K562 (cell line): Measurements from ENCODE around the gene LY6G6C. TPM values are rescaled to one million over a fixed set of nuclear protein-coding genes. Genes with fewer than 3 reads are reported as not detected.

Experiments used
- ARID3A ChIP-seq: IDR thresholded peaks from 2 replicates; pipeline ENCODE4 v1.6.1; 2012; ENCODE audit warnings: low read depth, low read length, improper control_type of control experiment, borderline replicate concordance
- FIP1L1 ChIP-seq: fragments of 200-400 bp; formaldehyde crosslinking; IDR thresholded peaks from 2 replicates; pipeline ENCODE4 v1.6.1; 2018; ENCODE audit warnings: mild to moderate bottlenecking, low read depth, low read length; ENCODE audit not compliant: poor library complexity, severe bottlenecking
- ZC3H4 ChIP-seq: sonication (generic); formaldehyde crosslinking; IDR thresholded peaks from 2 replicates; pipeline ENCODE4 v1.9.0; 2021; ENCODE audit warnings: missing genetic modification reagents, borderline replicate concordance
- ZFX ChIP-seq: sonication (generic); formaldehyde crosslinking; IDR thresholded peaks from 2 replicates; pipeline ENCODE4 v1.8.0; 2022; ENCODE audit warnings: mild to moderate bottlenecking, missing genetic modification reagents, moderate library complexity
- ZNF212 ChIP-seq: fragments of 450-650 bp; formaldehyde crosslinking; IDR thresholded peaks from 2 replicates; pipeline ENCODE4 v1.4.0; 2020; ENCODE audit warnings: mild to moderate bottlenecking
- polyA plus RNA-seq, 8 experiments: library from polyadenylated mRNA; depleted of rRNA in 4 of 8; stranded (reverse) in 5 of 8; unstranded in 3 of 8; fragments of >200 nt; fragmentation: Nextera tagmentation in 2 of 8; fragmentation: Illumina TruSeq in 1 of 8; extraction: Ambion mirVana in 2 of 8; extraction: Trizol in 1 of 8; gene quantifications; 2 replicates each; pipeline versions ENCODE4 v1.2.1 to v1.2.3, GENCODE V29; 2011 to 2014; ENCODE audit warnings: inconsistent platforms in 1 of 8, missing spikeins in 1 of 8
- total RNA-seq, 7 experiments: library from RNA; depleted of rRNA in 6 of 7; stranded (reverse); fragments of >200 nt in 6 of 7; fragmentation: Illumina TruSeq in 2 of 7; extraction: Trizol in 2 of 7; gene quantifications; 2 replicates each; pipeline versions ENCODE4 v1.2.1 to v1.2.3, GENCODE V29; 2011 to 2021; ENCODE audit warnings: low replicate concordance in 1 of 7
- TF ChIP-seq, protein P1 (sequence below): fragments of 450-650 bp; IDR thresholded peaks from 2 replicates; pipeline ENCODE4 v1.6.1; 2018; ENCODE audit not compliant: partially characterized antibody
- TF ChIP-seq, protein P2 (sequence below): fragments of 150-350 bp; IDR thresholded peaks from 2 replicates; pipeline ENCODE4 v1.6.1; 2014; ENCODE audit warnings: low read depth, mild to moderate bottlenecking, low read length, borderline replicate concordance
- TF ChIP-seq, protein P3 (sequence below): fragments of 250-450 bp; sonication (Bioruptor Pico); IDR thresholded peaks from 2 replicates; pipeline ENCODE4 v1.5.0; 2021; ENCODE audit warnings: mild to moderate bottlenecking, borderline replicate concordance
- TF ChIP-seq, protein P4 (sequence below): fragments of 250-450 bp; sonication (Bioruptor Pico); IDR thresholded peaks from 2 replicates; pipeline ENCODE4 v1.4.0; 2020
- TF ChIP-seq, protein P5 (sequence below): sonication (generic); formaldehyde crosslinking; IDR thresholded peaks from 2 replicates; pipeline ENCODE4 v1.8.1; 2023; ENCODE audit warnings: mild to moderate bottlenecking, missing genetic modification reagents

Gene LY6G6C
- total and polyA plus RNA-seq, 9 of the 15 experiments (the other 6 are each of a cell fraction or from before 2014, with no cell fraction given): 0.06 to 0.20 TPM; not detected in 7

- TF ChIP-seq, protein P1, sequence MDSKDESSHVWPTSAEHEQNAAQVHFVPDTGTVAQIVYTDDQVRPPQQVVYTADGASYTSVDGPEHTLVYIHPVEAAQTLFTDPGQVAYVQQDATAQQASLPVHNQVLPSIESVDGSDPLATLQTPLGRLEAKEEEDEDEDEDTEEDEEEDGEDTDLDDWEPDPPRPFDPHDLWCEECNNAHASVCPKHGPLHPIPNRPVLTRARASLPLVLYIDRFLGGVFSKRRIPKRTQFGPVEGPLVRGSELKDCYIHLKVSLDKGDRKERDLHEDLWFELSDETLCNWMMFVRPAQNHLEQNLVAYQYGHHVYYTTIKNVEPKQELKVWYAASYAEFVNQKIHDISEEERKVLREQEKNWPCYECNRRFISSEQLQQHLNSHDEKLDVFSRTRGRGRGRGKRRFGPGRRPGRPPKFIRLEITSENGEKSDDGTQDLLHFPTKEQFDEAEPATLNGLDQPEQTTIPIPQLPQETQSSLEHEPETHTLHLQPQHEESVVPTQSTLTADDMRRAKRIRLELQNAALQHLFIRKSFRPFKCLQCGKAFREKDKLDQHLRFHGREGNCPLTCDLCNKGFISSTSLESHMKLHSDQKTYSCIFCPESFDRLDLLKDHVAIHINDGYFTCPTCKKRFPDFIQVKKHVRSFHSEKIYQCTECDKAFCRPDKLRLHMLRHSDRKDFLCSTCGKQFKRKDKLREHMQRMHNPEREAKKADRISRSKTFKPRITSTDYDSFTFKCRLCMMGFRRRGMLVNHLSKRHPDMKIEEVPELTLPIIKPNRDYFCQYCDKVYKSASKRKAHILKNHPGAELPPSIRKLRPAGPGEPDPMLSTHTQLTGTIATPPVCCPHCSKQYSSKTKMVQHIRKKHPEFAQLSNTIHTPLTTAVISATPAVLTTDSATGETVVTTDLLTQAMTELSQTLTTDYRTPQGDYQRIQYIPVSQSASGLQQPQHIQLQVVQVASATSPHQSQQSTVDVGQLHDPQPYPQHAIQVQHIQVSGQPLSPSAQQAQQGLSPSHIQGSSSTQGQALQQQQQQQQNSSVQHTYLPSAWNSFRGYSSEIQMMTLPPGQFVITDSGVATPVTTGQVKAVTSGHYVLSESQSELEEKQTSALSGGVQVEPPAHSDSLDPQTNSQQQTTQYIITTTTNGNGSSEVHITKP: peak; percentile 99
- TF ChIP-seq FIP1L1: peak; percentile 63
- no peak for TF ChIP-seq ARID3A
- TF ChIP-seq, protein P2, sequence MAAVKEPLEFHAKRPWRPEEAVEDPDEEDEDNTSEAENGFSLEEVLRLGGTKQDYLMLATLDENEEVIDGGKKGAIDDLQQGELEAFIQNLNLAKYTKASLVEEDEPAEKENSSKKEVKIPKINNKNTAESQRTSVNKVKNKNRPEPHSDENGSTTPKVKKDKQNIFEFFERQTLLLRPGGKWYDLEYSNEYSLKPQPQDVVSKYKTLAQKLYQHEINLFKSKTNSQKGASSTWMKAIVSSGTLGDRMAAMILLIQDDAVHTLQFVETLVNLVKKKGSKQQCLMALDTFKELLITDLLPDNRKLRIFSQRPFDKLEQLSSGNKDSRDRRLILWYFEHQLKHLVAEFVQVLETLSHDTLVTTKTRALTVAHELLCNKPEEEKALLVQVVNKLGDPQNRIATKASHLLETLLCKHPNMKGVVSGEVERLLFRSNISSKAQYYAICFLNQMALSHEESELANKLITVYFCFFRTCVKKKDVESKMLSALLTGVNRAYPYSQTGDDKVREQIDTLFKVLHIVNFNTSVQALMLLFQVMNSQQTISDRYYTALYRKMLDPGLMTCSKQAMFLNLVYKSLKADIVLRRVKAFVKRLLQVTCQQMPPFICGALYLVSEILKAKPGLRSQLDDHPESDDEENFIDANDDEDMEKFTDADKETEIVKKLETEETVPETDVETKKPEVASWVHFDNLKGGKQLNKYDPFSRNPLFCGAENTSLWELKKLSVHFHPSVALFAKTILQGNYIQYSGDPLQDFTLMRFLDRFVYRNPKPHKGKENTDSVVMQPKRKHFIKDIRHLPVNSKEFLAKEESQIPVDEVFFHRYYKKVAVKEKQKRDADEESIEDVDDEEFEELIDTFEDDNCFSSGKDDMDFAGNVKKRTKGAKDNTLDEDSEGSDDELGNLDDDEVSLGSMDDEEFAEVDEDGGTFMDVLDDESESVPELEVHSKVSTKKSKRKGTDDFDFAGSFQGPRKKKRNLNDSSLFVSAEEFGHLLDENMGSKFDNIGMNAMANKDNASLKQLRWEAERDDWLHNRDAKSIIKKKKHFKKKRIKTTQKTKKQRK: no peak; the same call in 1 of the 2 replicates
- TF ChIP-seq ZFX (CRISPR knock-in tag): peak; percentile 99
- TF ChIP-seq, protein P3, sequence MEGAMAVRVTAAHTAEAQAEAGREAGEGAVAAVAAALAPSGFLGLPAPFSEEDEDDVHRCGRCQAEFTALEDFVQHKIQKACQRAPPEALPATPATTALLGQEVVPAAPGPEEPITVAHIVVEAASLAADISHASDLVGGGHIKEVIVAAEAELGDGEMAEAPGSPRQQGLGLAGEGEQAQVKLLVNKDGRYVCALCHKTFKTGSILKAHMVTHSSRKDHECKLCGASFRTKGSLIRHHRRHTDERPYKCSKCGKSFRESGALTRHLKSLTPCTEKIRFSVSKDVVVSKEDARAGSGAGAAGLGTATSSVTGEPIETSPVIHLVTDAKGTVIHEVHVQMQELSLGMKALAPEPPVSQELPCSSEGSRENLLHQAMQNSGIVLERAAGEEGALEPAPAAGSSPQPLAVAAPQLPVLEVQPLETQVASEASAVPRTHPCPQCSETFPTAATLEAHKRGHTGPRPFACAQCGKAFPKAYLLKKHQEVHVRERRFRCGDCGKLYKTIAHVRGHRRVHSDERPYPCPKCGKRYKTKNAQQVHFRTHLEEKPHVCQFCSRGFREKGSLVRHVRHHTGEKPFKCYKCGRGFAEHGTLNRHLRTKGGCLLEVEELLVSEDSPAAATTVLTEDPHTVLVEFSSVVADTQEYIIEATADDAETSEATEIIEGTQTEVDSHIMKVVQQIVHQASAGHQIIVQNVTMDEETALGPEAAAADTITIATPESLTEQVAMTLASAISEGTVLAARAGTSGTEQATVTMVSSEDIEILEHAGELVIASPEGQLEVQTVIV (CRISPR knock-in tag): peak; percentile 91
- TF ChIP-seq ZC3H4 (CRISPR knock-in tag): peak; percentile 80; the same call in 1 of the 2 replicates
- TF ChIP-seq, protein P4, sequence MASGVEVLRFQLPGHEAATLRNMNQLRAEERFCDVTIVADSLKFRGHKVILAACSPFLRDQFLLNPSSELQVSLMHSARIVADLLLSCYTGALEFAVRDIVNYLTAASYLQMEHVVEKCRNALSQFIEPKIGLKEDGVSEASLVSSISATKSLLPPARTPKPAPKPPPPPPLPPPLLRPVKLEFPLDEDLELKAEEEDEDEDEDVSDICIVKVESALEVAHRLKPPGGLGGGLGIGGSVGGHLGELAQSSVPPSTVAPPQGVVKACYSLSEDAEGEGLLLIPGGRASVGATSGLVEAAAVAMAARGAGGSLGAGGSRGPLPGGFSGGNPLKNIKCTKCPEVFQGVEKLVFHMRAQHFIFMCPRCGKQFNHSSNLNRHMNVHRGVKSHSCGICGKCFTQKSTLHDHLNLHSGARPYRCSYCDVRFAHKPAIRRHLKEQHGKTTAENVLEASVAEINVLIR (CRISPR knock-in tag): peak; percentile 88
- TF ChIP-seq, protein P5, sequence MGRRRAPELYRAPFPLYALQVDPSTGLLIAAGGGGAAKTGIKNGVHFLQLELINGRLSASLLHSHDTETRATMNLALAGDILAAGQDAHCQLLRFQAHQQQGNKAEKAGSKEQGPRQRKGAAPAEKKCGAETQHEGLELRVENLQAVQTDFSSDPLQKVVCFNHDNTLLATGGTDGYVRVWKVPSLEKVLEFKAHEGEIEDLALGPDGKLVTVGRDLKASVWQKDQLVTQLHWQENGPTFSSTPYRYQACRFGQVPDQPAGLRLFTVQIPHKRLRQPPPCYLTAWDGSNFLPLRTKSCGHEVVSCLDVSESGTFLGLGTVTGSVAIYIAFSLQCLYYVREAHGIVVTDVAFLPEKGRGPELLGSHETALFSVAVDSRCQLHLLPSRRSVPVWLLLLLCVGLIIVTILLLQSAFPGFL (CRISPR knock-in tag): peak; percentile 92; the same call in 1 of the 2 replicates
- peak; percentile 84; the same call in 1 of the 2 replicates for TF ChIP-seq ZNF212 (CRISPR knock-in tag)
Measured at GRCh38 chr6:31702819-31703716, 18.5 kb downstream of the LY6G6C start, which contains the start of gene ABHD16A (continued).
